SH-SY5Y (cell line): ENCODE data around the gene GAL3ST1.

ENCODE experiments used
- GATA2 ChIP-seq: IDR thresholded peaks from 2 replicates; pipeline ENCODE4 v1.6.1; 2011; ENCODE audit warnings: mild to moderate bottlenecking, low read depth, low read length
- GATA3 ChIP-seq: IDR thresholded peaks from 2 replicates; pipeline ENCODE4 v1.6.1; 2011; ENCODE audit warnings: low read depth, mild to moderate bottlenecking, low read length, moderate library complexity

- no peak for TF ChIP-seq GATA3
- TF ChIP-seq GATA2: no peak
These were observed 35.8 kb upstream of the GAL3ST1 start for GRCh38 chr22:30610299-30610698.
